Measurements from ENCODE around the gene FTH1.
A peak's percentile ranks its signal among the peaks of the same experiment; 100 is the strongest.
"Not testable (repeated sequence)": the region's sequence is repeated elsewhere in the genome, so short reads cannot be mapped to it uniquely, and the experiment has no call there.

The FTH1 gene

DNA sequence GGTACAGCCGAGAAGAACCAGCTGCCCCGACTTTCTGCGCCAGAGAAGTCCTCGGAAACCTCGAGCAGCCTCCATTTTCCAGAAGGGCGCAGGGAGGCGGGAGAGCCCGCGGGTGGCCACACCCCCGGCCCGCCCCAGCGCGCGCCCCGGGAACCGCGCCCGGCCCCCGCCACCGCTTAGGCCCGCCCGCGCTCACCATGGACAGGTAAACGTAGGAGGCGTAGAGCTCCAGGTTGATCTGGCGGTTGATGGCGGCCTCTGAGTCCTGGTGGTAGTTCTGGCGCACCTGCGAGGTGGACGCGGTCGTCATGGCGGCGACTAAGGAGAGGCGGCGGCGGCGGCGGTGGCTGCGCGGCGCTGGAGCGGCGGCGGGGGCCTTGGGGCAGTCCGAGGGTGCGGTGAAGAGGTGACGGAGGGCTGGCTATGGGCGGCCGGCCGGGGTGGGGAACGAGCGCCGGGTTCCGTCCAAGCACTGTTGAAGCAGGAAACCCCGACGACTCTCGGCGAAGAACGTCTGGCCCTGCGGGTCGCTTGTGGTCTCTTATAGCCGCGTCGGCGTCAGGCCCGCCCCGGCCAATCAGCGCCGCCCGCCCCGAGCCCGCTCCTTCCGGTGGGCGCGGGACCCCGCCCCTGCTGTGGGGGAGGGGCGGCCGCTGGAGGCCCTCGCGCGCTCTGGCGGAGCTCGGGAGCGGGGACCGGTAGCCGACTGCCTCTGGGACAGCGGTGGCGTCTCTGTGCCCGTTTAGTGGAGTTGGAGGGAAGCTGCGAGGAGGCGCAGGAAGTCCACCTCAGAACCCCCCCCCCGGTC is at the start of gene FTH1:
TSS of gene FTH1 (minus strand) at position 519 of the 808 bp plus-strand sequence. CDS start at position 310, 209 bp downstream.
- DNase-seq, result peak; percentile 94

DNA sequence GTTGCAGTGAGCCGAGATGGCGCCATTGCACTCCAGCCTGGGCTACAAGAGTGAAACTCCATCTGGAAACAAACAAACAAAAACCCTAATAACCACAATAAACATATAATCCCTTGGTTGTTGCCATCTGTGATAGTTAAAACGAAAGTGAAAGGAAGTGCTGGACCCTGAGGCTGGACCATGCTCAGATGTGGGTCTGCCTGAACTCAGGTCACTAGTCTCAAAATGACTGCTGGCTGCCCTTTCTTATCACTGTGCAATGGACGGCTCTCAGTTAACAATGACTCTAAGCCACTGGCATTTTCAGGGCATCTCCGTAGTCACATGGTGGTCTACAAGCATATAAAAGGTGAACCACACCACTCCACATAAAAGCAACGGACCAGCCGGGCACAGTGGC is 48.2 kb upstream of the FTH1 start:
- no peak for DNase-seq

DNA sequence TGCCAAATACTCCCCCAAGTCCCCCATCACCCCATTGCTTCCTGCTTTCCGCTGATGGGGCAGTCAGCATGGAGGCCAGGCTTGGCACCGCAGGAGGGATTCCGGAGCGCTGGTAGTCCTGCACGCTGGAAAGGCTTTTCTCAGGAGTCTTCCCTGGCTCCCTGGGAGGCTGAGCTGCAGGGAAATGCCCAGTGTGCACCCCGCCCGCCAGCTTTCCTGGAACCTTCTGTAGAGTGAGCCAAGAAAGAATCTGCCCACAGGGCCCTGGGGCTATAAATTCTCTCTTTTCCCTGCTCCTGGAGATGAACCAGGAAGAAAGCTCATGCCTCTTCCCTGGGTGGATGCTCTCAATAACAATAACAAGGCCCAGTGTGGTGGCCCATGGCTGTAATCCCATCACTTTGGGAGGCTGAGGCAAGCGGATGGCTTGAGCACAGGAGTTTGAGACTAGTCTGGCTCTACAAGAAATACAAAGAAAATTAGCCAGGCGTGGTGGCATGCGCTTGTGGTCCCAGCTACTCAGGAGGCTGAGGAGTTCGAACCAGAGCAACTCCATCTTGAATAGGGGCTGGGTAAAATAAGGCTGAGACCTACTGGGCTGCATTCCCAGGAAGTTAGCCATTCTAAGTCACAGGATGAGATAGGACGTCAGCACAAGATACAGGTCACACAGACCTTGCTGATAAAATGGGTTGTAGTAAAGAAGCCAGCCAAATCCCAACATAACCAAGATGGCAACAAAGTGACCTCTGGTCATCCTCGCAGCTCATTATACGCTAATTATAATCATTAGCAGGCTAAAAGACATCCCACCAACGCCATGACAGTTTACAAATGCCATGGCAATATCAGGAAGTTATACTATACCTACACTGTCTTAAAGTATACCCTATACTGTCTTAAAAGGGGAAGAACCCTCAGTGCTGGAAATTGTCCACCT is 46.4 kb upstream of the FTH1 start:
- no peak for DNase-seq

DNA sequence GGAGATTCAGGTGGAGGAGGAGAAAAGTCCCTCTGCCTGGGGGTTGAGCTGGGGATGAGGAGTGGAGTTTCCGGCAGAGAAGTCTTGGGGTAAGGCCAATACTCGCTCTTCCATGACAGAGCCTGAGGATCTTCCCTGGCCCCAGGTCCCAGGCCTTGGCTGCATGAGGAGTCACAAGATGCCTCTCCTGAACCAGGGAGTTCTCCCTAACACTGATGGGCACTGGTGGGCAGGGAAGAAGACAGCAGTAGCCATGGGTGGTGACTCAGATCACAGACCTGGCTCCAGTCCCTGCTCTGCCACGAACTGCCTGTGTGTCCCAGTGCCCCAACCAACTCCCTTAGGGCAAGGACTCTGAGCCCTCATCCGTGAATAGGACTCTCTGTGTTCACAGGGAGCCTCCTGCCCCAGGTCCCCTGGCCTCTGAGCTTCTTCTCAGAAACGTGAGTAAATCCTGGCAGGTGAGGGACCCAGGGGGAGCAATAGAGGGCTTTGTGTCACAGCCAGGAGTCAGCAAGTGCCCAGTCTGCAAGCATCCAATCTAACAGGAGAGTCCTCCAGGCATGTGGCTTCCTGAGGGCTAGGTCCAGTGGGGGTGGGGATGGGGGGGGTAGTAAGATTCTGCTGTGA is 45.5 kb upstream of the FTH1 start:
- DNase-seq, result no peak

DNA sequence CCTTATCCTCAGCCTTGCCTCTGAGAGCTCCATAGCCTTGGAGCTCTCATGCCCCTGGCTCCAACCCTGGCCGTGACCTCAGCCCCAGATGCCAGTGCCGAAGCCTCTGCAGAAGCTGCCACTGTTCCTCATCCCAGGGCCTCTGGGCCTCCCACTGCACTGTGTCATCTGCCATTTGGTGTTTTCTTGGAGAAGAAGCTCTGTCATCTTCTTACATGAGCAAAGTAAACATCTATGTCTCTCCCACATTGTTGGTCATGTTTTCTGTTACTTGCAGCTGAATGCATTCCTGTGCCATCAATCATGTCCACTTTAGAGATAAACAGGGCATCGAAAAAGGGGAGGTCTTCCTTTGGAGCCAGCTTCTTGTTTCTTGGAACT is 45.0 kb upstream of the FTH1 start:
- DNase-seq, result no peak

DNA sequence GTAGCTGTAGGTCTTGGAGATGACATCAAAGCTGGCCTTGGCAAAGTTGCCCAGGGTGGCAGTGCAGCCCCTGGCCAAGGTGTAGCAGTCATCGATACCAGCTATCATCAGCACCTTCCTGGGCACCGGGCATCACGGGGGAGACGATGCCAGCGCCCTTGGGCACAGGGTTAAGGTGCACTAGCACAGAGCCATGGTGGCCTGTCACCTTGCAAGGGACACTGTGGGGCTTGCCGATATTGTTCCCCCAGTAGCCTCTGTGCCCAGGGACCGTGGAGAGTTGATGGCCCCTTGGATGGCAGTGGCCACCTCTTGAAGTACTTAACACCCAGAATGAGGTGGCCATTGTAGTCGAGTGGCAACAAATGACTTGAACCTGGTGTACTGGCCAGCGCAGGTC is 44.4 kb upstream of the FTH1 start:
- DNase-seq, result no peak

DNA sequence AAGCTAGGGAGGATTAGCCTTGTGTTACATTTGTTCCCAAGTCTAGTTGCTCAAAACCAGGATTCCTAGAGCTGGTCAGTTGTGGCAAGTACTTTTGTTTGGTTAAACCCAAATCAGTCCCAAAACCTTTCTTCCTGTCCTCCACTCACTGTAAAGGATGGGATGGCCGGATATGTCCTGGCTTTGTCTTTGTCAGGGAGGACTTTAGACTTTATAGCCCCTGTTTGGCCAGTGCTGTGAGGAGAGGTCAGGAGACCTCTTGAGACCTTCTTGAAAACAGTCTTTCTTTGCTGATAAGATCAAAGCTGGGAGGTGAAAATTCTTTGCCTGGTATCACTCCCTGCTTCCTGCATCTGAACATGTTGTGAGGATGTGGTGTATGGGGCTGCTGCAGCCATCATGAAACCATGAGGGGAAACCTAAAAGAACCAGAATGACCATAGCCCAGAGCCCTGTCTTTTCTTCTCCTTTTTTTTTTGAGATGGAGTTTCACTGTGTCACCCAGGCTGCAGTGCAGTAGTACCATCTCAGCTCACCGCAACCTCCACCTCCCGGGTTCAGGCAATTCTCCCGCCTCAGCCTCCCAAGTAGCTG is 43.6 kb upstream of the FTH1 start:
- DNase-seq, result no peak

DNA sequence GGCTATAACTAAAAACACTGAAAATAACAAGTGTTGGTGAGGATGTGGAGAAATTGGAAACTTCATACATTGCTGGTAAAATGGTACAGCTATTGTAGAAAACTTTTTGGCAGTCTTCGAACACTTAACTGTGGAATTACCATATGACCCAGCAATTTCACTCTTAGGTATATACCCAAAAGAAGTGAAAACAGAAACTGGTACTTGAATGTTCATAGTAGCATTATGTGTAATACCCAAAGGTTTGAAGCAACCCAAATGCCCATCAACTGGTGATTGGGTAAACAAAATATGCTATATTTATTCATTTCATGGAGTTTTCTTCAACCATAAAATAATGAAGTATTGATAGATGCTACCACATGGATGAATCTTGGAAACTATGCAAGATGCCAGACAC is 40.8 kb upstream of the FTH1 start:
- DNase-seq, result no peak

DNA sequence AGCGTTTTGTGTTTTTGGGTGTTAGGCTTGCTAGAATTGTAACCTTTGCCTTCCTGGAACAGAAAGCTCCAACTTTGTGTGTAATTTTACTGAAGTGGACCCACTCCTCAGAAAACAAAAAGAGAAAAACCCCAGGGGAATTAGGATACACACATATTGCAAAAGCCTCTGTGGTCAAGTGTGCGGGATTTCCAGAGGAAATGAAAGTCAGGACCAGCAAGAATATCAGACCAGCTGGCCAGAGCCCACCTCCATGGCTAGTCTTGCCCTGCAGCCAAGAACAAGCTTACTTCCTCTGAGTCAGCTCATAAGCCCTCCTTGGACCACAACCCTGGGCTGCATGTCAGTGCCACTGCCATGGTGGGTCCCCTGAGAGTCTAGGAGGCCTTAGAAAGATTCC is 37.0 kb upstream of the FTH1 start:
- no peak for DNase-seq

DNA sequence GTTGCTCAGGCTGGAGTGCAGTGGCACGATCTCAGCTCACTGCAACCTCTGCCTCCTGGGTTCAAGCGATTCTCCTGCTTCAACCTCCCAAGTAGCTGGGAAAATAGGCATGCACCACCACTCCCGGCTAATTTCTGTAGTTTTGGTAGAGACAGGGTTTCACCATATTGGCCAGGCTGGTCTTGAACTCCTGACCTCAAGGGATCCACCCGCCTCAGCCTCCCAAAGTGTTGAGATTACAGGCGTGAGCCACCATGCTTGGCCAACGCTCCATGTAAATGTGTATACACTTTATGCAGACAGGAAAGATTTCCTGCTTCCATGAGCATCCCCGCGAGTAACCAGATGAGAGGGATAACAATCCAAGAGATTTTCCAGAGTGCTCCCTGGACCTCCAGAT is 34.8 kb upstream of the FTH1 start:
- DNase-seq, result not testable (repeated sequence)

DNA sequence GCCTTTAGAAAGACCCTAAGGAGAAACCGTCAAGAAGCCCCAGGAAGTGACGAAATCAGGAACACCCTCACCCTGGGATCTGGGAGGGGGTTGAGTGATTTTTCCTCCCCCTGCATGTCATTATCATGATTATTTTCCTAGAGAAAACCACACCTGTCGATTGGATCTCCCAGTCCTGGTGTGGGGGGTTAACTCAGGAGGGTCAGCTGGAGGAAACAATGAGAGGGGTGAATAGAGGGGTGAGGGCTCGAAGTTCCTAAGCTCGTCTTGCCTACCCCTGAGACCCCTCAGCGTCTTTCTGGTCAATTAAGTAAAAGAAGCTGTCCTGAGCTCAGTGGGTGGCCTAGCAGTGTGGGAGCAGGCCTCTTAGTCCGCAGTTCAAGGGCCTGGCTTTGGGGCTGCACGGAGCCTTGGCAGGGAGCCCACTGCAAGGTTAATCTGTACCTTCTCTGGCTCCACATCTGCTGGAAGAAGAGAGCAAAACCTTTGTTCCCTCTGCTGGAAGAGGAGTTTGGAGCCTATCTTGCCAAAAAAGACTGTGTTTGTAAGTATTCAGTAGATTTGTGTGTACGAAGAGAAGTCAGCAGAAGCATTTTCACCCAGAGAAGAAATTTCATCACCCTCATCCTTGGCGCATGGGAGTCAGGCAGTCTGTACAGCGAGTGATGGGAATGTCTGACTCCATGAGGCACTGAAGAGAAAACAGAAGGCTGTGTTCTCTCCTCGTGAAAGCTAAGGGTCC is 34.2 kb upstream of the FTH1 start:
- DNase-seq, result no peak

DNA sequence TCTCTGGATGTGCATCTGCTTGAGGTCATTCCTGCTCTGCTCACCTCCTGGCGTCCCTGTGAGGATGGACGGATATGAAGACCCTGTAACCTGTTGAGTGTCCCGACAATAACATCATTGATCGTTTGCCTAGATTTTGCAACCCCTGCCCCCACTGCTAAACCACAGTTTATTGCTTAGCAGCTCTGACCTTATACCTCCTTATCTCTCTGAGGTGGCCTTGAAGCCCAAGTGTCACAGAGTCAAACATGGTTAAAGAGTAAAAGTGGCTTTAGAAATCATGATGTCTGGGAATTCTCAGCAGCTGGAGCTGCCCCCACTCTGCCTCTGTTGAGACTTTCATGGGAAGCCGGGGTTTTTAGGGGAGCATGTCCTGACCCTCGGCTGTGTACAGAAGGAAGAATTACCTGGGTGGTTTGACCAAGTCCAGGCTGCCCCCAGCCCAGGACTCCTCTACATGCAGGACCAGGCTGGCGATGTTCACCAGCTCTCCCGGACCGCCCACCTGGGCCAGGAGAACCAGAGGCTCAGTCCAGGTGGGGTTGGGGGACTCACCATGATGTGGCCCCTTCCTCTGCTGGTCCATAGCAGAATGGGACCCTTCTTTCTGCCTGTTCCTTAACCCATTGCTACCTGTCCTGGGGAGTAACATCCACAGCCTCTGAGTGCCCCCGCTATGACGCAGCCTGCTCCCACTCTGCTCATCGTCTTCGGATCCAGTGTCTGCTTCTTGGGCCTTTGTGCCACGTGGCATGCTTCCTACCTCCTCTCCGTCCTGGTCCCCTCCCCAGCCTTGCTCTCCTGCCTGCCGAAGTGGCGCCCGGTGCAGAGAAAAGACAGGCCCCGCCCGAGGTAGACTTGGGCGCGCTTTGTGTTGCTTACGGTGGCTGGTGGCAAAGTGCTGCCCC is 33.4 kb upstream of the FTH1 start:
- no peak for DNase-seq

DNA sequence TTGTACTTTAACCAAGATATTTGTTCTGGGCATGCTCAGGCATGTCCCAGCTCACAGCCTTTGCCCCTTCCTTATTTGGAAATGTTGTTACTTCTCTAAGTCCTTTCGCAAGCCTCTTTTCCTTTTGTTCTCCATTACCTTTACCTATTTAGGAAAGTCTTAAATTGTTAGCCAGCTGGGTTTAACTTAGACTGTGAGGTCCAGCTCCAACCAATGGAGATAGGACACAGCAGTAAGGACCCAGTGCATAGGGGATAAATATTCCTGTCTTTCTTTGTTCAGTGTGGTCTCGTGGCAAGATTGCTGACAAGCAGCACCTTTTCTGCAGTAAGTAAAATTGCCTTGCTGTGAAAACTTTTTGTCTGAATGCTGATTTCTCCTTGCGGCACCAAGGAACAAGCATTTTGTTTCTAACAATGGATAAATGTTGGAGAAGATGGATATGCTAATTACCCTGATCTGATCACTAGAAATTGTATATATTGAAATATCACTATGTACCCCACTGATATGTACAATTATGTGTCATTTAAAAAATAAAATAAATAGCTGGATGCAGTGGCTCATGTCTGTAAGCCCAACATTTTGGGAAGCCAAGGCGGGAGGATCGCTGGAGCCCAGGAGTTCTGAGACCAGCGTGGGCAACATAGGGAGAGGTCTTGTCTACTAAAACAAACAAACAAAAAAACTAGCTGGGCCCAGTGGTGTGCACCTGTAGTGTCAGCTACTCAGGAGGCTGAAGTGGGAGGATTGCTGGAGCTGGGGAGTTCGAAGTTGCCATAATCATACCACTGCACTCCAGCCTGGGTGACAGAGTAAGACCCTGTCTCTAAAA is 31.9 kb upstream of the FTH1 start:
- no peak for DNase-seq

DNA sequence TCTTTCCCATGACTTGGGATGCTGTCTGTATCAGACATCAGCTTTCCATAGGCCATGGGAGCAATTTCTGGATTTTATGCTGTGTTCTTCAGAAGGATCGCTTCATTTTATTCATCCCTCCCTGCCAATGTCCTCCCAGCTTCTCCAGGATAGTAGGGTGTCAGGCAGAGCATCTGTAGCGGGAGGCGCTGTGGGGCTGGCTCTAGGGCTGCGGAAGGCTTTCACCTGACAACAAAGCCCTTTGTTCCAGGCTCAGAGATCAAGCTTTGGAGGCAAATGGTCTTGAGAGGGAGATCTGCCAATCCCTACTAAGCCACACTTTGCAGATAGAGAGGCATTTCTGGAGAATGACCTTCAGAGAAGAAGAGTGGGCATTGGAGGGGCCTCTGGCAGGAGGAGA is 29.5 kb upstream of the FTH1 start:
- no peak for DNase-seq

DNA sequence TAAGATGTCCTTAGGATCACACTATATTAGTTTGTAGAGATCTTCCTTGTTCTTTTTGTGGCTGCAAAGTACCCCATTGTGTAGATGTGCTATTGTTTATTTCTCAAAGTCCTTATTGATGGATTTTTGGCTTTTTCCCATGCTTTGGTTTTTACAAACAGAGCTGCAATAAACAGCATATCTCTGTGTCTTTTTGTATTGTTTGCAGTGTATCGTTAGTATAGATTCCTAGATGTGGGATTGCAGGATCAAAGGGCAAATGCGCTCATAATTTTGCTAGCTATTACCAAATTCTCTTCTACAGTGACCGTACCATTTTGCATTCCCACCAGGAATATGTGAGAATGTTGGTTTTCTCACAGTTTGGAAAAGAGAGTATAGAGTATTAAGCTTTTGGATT is 27.5 kb upstream of the FTH1 start:
- no peak for DNase-seq

DNA sequence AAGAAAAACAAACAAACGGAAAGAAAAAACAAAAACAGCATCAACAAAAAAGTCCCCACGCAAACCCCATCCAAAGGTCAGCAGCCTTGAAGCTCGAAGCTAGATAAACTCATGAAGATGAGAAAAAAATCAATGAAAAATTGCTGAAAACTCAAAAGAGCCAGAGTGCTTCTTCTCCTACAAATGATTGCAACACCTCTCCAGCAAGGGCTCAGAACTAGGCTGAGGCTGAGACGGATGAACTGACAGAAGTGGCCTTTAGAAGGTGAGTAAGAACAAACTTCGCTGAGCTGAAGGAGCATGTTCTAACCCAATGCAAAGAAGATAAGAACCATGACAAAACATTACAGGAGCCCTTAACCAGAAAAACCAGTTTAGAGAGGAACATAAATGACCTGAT is 18.4 kb upstream of the FTH1 start:
- no peak for DNase-seq

DNA sequence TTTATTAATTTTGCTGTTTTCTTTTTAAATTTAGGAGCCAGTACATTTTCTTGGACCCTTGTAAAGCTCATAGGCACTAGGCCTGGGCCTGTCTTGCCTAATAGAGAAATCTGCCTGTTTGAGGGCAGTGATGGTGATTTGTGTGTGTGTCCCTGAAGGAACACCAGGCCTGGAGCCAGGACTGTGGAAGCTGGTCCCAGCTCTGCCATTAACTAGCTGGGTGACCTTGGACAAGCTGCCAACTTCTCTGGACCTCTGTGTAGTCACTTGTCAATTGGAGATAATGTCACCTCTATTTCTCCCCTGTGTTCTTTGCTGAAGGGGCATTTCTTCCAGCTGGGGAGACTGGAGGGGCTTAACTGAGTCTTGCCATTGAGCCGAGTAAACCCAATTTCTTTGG is 16.0 kb upstream of the FTH1 start:
- no peak for DNase-seq

DNA sequence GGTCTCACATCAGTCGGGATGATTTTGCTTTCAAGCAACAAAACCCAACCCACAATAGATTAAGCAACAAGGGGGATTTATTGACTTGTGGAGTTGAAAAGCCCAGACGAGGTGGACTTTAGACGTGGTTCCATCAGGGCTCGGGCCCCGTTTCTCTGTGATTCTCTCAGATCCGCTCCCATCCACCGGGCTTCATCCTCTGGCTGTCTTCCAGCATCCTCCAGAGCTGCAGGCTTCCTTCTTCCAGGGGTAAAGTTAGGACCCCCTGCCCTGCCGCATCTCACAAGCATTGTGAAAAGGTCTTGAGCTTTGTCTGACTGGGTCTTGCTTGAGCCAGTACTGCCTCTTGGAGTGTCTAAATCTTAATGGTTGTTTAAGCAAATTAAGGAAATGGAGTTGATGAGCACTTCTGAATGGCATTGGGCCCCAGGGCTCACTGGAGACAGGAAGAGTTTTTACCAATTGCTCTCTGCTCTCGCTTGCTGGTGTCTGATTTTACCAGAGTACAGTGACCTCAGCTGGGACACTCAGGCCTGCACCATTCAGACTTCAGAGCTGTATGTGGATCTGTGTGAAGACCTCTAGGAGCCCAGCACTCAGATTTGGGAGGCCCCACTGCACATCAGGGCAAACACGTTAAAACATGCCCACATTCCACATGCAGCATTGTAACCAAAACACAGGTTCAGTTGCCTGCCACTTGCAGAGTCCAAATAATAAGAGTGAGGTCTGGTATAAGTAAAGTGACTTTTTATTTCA is 13.5 kb upstream of the FTH1 start:
- DNase-seq, result no peak
